Trophoblast cell (in vitro differentiated cells and primary cell): ENCODE data around the gene PCIF1.

Experiments
- DNase-seq, 2 donors: peaks; one replicate each; pipeline ENCODE4 v3.0.0-alpha.2; 2016
- H2AFZ ChIP-seq: 2 replicates; pipeline ENCODE4 v1.6.1; 2013; ENCODE audit warnings: low read length, moderate library complexity, mild to moderate bottlenecking; ENCODE audit not compliant: insufficient read depth, poor library complexity
- H2AK5ac ChIP-seq: 2 replicates; pipeline ENCODE4 v1.6.1; 2013; ENCODE audit warnings: mild to moderate bottlenecking, low read length
- H2BK120ac ChIP-seq: 2 replicates; pipeline ENCODE4 v1.6.1; 2013; ENCODE audit warnings: low read length, mild to moderate bottlenecking, moderate library complexity; ENCODE audit not compliant: insufficient read depth, poor library complexity
- H2BK12ac ChIP-seq: 2 replicates; pipeline ENCODE4 v1.6.1; 2013; ENCODE audit warnings: mild to moderate bottlenecking, low read length, moderate library complexity
- H2BK5ac ChIP-seq: 2 replicates; pipeline ENCODE4 v1.6.1; 2013; ENCODE audit warnings: low read length, low read depth, moderate library complexity, mild to moderate bottlenecking; ENCODE audit not compliant: poor library complexity
- H3K14ac ChIP-seq: 2 replicates; pipeline ENCODE4 v1.6.1; 2013; ENCODE audit warnings: mild to moderate bottlenecking, low read length
- H3K18ac ChIP-seq: 2 replicates; pipeline ENCODE4 v1.6.1; 2013; ENCODE audit warnings: mild to moderate bottlenecking, low read length
- H3K23ac ChIP-seq: 2 replicates; pipeline ENCODE4 v1.6.1; 2013; ENCODE audit warnings: low read length
- H3K27ac ChIP-seq: 2 replicates; pipeline ENCODE4 v1.5.1; 2013; ENCODE audit warnings: low read depth, mild to moderate bottlenecking, inconsistent platforms, low read length, moderate library complexity
- H3K27me3 ChIP-seq: 2 replicates; pipeline ENCODE4 v1.6.1; 2013; ENCODE audit warnings: inconsistent platforms, mild to moderate bottlenecking, low read length, moderate library complexity; ENCODE audit not compliant: insufficient read depth
- H3K36me3 ChIP-seq, 2 experiments: 1 replicate in 1 of 2; 2 replicates in 1 of 2; pipeline ENCODE4 v1.6.1; 2013; ENCODE audit warnings: low read length in 2 of 2, mild to moderate bottlenecking in 2 of 2, moderate library complexity in 1 of 2; ENCODE audit not compliant: insufficient read depth in 2 of 2, control insufficient read depth in 1 of 2
- H3K4ac ChIP-seq: 2 replicates; pipeline ENCODE4 v1.6.1; 2013; ENCODE audit warnings: low read depth, mild to moderate bottlenecking, low read length, moderate library complexity
- H3K4me1 ChIP-seq, 2 experiments: 1 replicate in 1 of 2; 2 replicates in 1 of 2; pipeline ENCODE4 v1.6.1; 2013; ENCODE audit warnings: low read length in 2 of 2, mild to moderate bottlenecking in 2 of 2, moderate library complexity in 1 of 2; ENCODE audit not compliant: insufficient read depth in 2 of 2, control insufficient read depth in 1 of 2
- H3K4me2 ChIP-seq: 2 replicates; pipeline ENCODE4 v1.6.1; 2013; ENCODE audit warnings: inconsistent platforms, mild to moderate bottlenecking, low read length, moderate library complexity
- H3K4me3 ChIP-seq: 2 replicates; pipeline ENCODE4 v1.5.1; 2013; ENCODE audit warnings: mild to moderate bottlenecking, low read depth, low read length, inconsistent platforms
- H3K79me1 ChIP-seq: one replicate; pipeline ENCODE4 v1.6.1; 2013; ENCODE audit warnings: low read length
- H3K79me2 ChIP-seq: 2 replicates; pipeline ENCODE4 v1.6.1; 2013; ENCODE audit warnings: low read length, mild to moderate bottlenecking; ENCODE audit not compliant: control insufficient read depth, insufficient read depth, poor library complexity
- H3K9ac ChIP-seq: 2 replicates; pipeline ENCODE4 v1.6.1; 2013; ENCODE audit warnings: mild to moderate bottlenecking, low read length
- H3K9me3 ChIP-seq: 2 replicates; pipeline ENCODE4 v1.6.1; 2013; ENCODE audit warnings: low read depth, mild to moderate bottlenecking, control low read depth, inconsistent platforms, low read length; ENCODE audit not compliant: insufficient read depth
- H4K12ac ChIP-seq: 2 replicates; pipeline ENCODE4 v1.6.1; 2013; ENCODE audit warnings: low read depth, mild to moderate bottlenecking, low read length, moderate library complexity
- H4K8ac ChIP-seq: 2 replicates; pipeline ENCODE4 v1.6.1; 2013; ENCODE audit warnings: low read depth, mild to moderate bottlenecking, low read length, moderate library complexity
- H4K91ac ChIP-seq: one replicate; pipeline ENCODE4 v1.6.1; 2013; ENCODE audit warnings: low read depth, mild to moderate bottlenecking, low read length, moderate library complexity
- WGBS: extraction: QIAGEN DNeasy Blood & Tissue Kit; methylation state at CpG from one replicate; pipeline ENCODE4 v1.1.7; 2013; ENCODE audit warnings: missing lambda C conversion rate; ENCODE audit not compliant: insufficient read length, insufficient coverage; ENCODE audit errors: extremely low coverage; 5-methylcytosine and 5-hydroxymethylcytosine counted together

PCIF1 gene

DNA sequence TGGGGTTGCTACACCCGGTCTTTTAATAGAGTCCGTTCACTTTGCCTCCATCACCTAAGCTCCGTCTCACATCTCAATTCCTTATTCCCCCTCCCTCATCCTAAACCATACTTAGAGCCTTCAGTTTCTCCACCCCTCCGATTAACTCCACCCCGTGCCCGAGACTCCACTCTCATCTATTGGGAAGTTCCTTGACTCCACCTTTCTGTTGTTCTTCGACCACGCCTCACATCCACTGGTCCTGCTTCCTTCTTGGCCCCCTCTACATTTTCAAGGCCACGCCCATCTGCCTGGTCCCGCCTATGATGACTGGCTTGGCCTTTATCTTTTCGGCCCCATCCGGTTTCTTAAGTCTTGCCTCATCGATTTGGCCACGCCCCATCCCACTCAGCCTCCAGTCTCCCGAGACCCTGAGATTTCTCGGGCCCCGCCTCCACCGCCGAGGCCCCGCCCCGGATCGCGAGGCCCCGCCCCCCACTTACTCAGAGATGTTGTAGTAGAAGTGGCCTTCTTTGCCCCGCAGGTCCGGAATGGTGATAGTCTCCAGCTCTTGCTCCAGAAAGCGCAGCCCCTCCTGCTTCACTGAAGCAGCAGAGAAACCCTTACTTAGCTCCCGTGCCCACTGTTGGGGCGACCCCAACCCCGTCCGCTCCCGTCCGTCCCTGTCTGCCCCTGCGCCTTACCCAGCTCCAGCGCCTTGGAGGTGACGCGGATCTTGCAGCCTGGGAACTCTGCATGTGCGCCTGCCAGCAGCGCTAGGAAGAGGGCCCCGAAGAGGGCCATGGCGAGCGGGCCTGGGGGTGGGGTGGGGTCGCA is 23.6 kb upstream of the PCIF1 start:
- no peaks in the 10 kb centered on the region for H3K79me2 ChIP-seq
- WGBS, result no CpG with 5 or more reads among the region's 43 CpGs
- H2BK12ac ChIP-seq, result no peak overlapping the region

DNA sequence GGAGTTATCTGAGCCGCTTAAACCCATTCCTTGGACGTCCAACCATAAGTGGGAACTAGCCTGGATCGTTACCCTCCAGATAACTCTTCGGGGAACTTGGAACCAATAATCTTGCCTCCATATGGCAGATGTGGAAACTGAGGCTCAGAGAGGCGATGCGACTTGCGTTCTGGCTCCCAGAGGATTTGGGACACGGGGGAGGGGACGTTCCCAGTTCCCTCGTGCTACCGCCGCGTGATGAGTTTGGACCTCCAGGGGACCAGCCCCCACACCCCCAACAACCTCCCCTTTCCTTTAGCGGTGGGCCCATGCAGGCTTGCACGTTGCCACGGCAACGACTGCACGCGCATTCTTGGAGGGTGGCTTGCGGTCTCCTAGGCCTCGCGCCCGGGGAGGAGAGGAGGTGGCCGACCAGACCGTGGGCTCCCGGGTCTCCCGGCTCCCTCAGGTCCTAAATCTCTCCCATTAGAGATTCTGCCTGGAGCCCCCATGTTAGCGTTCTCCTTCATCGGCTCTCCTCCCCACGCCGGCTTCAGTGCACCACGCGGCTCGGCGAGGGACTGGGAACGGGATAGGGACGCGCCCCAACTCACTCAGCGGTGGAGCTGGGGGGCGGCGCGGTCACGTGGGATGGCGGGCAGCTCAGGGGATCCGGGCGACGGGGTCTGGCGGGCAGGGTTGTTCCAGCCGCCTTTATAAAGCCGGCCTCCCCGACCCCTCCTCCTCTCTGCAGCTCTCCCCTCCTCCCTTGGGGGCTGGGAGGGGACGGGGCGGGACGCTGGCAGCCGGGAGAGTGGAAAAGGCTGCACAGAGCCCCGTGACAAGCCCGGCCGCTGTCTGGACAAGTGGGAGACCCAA is 22.8 kb upstream of the PCIF1 start, which contains the start of gene PLTP:
Gene PLTP, minus strand, starts transcription at position 670 of the 858 bp plus-strand sequence. CDS start 703 bp downstream, outside the sequence.
- H3K9me3 ChIP-seq, result no peaks in the 10 kb centered on the region
- H2BK120ac ChIP-seq, result peak within 1 kb of the TSS; percentile 26
- H3K79me1 ChIP-seq, result peaks cover 10% of the 10 kb centered on the region
- no CpG with 5 or more reads among the region's 58 CpGs for WGBS
- H2AFZ ChIP-seq, result peak within 1 kb of the TSS; percentile 41
- H3K23ac ChIP-seq, result no peak within 1 kb of the TSS
- H3K36me3 ChIP-seq, result peaks cover 0 to 5% of the 10 kb centered on the region in 2 experiments
- H2BK12ac ChIP-seq, result no peak within 1 kb of the TSS
- H3K27ac ChIP-seq, result peak within 1 kb of the TSS; percentile 22
- H3K9ac ChIP-seq, result no peak within 1 kb of the TSS
- H4K8ac ChIP-seq, result peak within 1 kb of the TSS; percentile 79
- peak within 1 kb of the TSS; percentile 5 for H3K18ac ChIP-seq
- peaks cover 11% of the 10 kb centered on the region in 2 experiments for H3K4me1 ChIP-seq
- no peak for DNase-seq
- no peaks in the 10 kb centered on the region for H3K27me3 ChIP-seq
- peak within 1 kb of the TSS; percentile 31 for H4K91ac ChIP-seq
- peak within 1 kb of the TSS; percentile 62 for H3K14ac ChIP-seq
- H4K12ac ChIP-seq, result peak within 1 kb of the TSS; percentile 73
- peak within 1 kb of the TSS; percentile 46 for H2BK5ac ChIP-seq
- H2AK5ac ChIP-seq, result no peak within 1 kb of the TSS
- H3K4me2 ChIP-seq, result peak within 1 kb of the TSS; percentile 72
- no peaks in the 10 kb centered on the region for H3K79me2 ChIP-seq
- peak within 1 kb of the TSS; percentile 63 for H3K4me3 ChIP-seq
- H3K4ac ChIP-seq, result no peak within 1 kb of the TSS

More for the DNA sequence above, 23.6 kb upstream of the PCIF1 start:
- Histone ChIP-seq H2BK5ac (no peak overlapping the region), H4K12ac (peak overlapping the region; percentile 39), H2BK120ac (no peak overlapping the region), H3K27ac (peak overlapping the region; percentile 22), H4K8ac (peak overlapping the region; percentile 40), H4K91ac (no peak overlapping the region), H3K9me3 (no peaks in the 10 kb centered on the region), H3K9ac (no peak overlapping the region), H3K4me2 (peak overlapping the region; percentile 72), H2AK5ac (no peak overlapping the region), H3K4me1 (peaks cover 11 to 15% of the 10 kb centered on the region in 2 experiments), H3K79me1 (peaks cover 10% of the 10 kb centered on the region), H3K18ac (no peak overlapping the region), H3K14ac (peak overlapping the region; percentile 35), H3K27me3 (no peaks in the 10 kb centered on the region), H3K36me3 (peaks cover 2 to 5% of the 10 kb centered on the region in 2 experiments), H2AFZ (no peak overlapping the region), H3K4ac (no peak overlapping the region), H3K4me3 (peak overlapping the region; percentile 55), H3K23ac (no peak overlapping the region)
- peak; percentile 97 to 99 for DNase-seq

DNA sequence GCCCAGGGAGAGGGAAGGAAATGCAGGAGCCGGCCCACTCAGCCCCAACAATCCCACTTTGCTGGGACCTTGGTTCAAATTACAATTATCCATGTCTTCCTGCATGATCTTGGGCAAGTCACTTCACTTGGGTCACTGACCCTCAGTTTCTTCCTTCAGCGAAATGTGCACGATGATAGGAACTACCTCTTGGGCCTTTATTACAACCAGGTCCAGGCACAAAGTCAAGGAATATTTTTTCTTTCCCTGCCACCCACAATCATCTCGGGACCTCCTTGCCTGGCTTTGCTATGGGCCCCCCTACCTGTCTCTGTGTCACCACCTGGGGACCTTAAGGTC is 22.2 kb upstream of the PCIF1 start:
- no peaks in the 10 kb centered on the region for H3K27me3 ChIP-seq
- peak overlapping the region; percentile 72 for H3K4me2 ChIP-seq
- peak overlapping the region; percentile 31 for H4K91ac ChIP-seq
- H3K14ac ChIP-seq, result no peak overlapping the region
- peak overlapping the region; percentile 26 for H2BK120ac ChIP-seq
- no peaks in the 10 kb centered on the region for H3K9me3 ChIP-seq
- H3K79me1 ChIP-seq, result peaks cover 10% of the 10 kb centered on the region
- peak overlapping the region; percentile 51 for H4K12ac ChIP-seq
- H2BK12ac ChIP-seq, result no peak overlapping the region
- no peak overlapping the region for H3K23ac ChIP-seq
- H3K4me3 ChIP-seq, result no peak overlapping the region
- H3K4ac ChIP-seq, result no peak overlapping the region
- H3K4me1 ChIP-seq, result peaks cover 11% of the 10 kb centered on the region in 2 experiments
- H3K79me2 ChIP-seq, result no peaks in the 10 kb centered on the region
- H2BK5ac ChIP-seq, result peak overlapping the region; percentile 46
- peaks cover 0 to 5% of the 10 kb centered on the region in 2 experiments for H3K36me3 ChIP-seq
- H2AK5ac ChIP-seq, result no peak overlapping the region
- H3K9ac ChIP-seq, result no peak overlapping the region
- H3K18ac ChIP-seq, result no peak overlapping the region
- no peak overlapping the region for H3K27ac ChIP-seq
- no peak for DNase-seq
- WGBS, result no CpG with 5 or more reads among the region's 4 CpGs
- H4K8ac ChIP-seq, result peak overlapping the region; percentile 62
- H2AFZ ChIP-seq, result peak overlapping the region; percentile 41

DNA sequence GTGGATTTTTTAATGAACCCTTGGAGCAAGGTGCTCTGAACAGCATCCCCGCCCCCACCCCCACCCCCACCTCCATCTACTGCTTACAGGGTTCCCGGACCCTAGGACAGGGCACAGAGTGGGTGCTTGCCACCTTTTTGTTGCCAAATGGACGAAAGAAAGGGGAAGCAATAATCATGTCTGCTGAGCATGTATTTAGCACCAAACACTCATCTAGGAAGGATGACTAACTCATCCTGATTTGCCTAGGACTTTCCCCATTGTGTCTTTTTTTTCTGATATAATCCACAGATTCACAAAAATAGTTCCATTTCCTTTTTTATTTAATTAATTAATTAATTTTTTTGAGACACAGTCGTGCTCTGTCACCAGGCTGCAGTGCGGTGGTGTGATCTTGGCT is 21.4 kb upstream of the PCIF1 start:
- no peak for DNase-seq
- Histone ChIP-seq H2BK5ac (no peak overlapping the region), H4K8ac (no peak overlapping the region), H3K4ac (no peak overlapping the region), H3K4me2 (no peak overlapping the region), H3K23ac (no peak overlapping the region), H2AFZ (no peak overlapping the region), H3K27me3 (no peaks in the 10 kb centered on the region), H2BK120ac (no peak overlapping the region), H3K9me3 (no peaks in the 10 kb centered on the region), H4K91ac (no peak overlapping the region), H3K36me3 (no peaks in the 10 kb centered on the region), H2AK5ac (no peak overlapping the region), H3K27ac (no peak overlapping the region), H4K12ac (no peak overlapping the region), H3K4me3 (no peak overlapping the region), H3K79me1 (peaks cover 10% of the 10 kb centered on the region), H3K9ac (no peak overlapping the region), H3K18ac (no peak overlapping the region), H2BK12ac (no peak overlapping the region), H3K4me1 (peaks cover 11% of the 10 kb centered on the region in 2 experiments), H3K14ac (no peak overlapping the region), H3K79me2 (no peaks in the 10 kb centered on the region)
- WGBS, result no CpG with 5 or more reads among the region's 5 CpGs
